ENCODE data around the gene MYRF.

The MYRF gene

DNA sequence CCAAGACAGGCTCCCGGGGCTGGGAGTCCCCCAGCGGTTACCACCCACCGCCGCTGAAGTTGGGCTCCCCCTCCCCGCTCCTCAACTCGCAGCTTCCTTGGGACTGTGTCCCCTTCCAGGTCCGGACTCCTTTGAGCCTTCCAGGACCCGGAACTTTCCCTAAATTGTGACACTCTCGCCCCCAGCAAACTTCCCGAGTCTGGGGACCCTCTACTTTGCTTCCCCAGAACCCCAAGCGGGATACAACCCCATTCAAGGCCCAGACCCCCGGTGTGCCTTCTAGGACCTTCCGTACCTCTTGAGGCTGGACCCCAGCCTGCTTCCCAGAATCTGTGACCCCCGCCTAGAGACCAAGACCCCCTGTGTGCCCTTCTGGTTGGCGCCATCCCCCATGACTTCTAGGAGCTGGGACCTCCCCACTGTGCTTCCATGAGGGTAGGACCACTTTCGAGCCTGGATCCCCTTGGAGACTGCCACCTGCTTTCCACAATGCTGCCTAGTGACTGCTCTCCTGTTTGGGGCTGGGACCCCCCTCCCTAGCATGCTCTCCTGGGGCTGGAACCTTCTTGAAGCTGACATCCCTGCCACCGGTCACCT lies 587 bp downstream of the MYRF start:
- H3K27ac ChIP-seq: no peak overlapping the region
- DNase-seq (ENCODE audit: low spot score): no peak
- ChIA-PET POLR2A (ENCODE audit: low non-redundant PET) (no interaction called here), CTCF (interaction anchor here (0.7 to 1.0 kb wide), 4 partner anchors 12 to 58 kb away, joined by 3 to 4 read pairs (median 3); no protein-coding TSS in a partner anchor)
- TF ChIP-seq, protein P1, sequence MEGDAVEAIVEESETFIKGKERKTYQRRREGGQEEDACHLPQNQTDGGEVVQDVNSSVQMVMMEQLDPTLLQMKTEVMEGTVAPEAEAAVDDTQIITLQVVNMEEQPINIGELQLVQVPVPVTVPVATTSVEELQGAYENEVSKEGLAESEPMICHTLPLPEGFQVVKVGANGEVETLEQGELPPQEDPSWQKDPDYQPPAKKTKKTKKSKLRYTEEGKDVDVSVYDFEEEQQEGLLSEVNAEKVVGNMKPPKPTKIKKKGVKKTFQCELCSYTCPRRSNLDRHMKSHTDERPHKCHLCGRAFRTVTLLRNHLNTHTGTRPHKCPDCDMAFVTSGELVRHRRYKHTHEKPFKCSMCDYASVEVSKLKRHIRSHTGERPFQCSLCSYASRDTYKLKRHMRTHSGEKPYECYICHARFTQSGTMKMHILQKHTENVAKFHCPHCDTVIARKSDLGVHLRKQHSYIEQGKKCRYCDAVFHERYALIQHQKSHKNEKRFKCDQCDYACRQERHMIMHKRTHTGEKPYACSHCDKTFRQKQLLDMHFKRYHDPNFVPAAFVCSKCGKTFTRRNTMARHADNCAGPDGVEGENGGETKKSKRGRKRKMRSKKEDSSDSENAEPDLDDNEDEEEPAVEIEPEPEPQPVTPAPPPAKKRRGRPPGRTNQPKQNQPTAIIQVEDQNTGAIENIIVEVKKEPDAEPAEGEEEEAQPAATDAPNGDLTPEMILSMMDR (conservative IDR thresholded peaks at IDR 0.05; ENCODE audit: low read depth): no peak

DNA sequence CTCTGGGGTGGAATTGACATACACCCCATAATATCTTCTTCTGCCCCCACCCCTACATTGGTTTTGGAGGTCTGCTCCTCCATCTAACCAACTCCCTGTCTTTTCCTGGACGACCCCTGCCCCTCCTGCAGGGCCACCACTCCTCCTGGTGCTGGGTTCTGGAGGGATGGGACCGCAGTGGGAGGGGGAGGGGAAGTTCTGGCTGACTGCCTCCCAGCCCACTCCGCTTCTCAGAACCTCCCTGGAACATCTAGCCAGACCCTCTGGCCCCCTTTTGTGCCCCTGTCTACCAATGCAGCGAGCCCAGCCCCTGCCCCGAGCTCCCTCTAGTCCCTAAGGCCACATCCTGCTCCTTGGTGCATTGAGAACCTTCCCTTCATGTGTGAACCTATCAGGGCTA lies 1.2 kb downstream of the MYRF start:
- POLR2A ChIA-PET (ENCODE audit: low non-redundant PET): no interaction called here
- TF ChIP-seq, protein P1 (conservative IDR thresholded peaks at IDR 0.05; ENCODE audit: low read depth): no peak
- H3K27ac ChIP-seq: no peak overlapping the region
- CTCF ChIA-PET: interaction anchor here (0.6 to 1.0 kb wide), 6 partner anchors 15 to 353 kb away, joined by 3 to 4 read pairs (median 4); no protein-coding TSS in a partner anchor
- DNase-seq (ENCODE audit: low spot score): no peak

DNA sequence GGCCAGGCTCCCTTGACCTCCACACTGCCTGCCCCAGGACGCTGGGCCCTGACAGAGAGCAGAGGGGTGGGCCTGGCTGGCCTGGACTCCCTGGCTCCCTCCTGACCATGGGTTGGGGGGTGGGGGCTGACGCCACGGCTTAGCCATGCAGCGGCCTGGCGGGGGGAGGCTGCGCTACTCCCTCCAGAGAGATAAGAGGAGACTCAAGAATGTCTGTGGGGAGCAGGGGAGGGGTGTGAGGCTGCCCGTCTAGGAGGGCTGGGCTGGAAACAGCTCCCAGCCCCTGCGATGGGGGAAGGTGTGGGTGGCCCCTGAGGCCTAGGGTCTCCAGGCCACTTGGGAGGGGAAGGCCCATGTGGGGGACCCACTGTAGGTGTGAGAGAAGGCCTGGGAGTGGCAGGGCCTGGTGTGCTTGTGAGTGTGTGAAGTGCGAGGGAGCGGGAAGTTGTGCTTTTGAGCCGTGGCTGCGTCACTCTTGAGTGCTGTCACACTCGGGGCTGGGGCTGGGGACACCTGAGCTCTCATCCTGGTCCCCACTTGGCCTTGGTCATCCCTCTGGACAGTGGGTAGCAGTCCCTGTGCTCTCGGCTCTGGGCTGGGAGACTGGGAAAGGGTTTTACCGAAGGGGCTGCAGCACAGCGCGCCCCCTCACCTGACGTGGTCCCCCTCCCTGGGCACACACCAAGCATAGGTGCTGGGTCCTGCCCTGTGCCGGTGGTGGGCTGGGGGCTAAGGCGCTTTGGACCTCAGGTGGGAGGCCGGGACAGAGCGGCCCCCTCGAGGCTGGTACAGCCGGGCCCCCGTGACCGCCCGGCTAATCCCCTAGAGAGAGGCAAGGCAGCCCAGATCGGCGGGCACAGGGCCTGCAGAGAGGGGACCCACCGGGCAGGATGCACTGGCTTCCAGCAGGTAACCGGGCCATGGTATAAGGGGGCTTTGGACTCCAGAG lies 2.4 kb downstream of the MYRF start:
- no peak for DNase-seq (ENCODE audit: low spot score)
- CTCF ChIA-PET: interaction anchor here (0.5 to 0.9 kb wide), 5 partner anchors 17 to 331 kb away, joined by 3 to 5 read pairs (median 3); no protein-coding TSS in a partner anchor
- no peak overlapping the region for H3K27ac ChIP-seq
- POLR2A ChIA-PET (ENCODE audit: low non-redundant PET): no interaction called here
- TF ChIP-seq, protein P1 (conservative IDR thresholded peaks at IDR 0.05; ENCODE audit: low read depth): no peak

DNA sequence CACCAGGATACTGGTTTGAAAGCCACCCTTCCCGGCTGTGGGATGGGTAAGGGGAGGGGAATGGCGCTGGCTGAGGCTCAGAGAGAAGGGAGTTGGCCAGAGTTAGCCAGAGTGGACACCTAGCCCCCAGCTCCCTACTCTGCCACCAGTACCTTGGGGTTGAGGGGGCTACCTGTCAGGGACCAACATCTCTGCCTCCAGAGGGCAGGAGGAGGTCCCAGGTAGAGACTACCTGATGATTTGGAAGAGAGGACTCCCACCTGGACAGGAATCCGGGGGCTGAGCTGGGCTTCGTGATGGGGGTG lies 3.7 kb downstream of the MYRF start:
- TF ChIP-seq, protein P1 (conservative IDR thresholded peaks at IDR 0.05; ENCODE audit: low read depth): no peak
- ChIA-PET CTCF (interaction anchor here (0.7 to 0.9 kb wide), 2 partner anchors 213 to 326 kb away, joined by 3 to 5 read pairs; no protein-coding TSS in a partner anchor), POLR2A (ENCODE audit: low non-redundant PET) (no interaction called here)
- DNase-seq (ENCODE audit: low spot score): no peak
- no peak overlapping the region for H3K27ac ChIP-seq

DNA sequence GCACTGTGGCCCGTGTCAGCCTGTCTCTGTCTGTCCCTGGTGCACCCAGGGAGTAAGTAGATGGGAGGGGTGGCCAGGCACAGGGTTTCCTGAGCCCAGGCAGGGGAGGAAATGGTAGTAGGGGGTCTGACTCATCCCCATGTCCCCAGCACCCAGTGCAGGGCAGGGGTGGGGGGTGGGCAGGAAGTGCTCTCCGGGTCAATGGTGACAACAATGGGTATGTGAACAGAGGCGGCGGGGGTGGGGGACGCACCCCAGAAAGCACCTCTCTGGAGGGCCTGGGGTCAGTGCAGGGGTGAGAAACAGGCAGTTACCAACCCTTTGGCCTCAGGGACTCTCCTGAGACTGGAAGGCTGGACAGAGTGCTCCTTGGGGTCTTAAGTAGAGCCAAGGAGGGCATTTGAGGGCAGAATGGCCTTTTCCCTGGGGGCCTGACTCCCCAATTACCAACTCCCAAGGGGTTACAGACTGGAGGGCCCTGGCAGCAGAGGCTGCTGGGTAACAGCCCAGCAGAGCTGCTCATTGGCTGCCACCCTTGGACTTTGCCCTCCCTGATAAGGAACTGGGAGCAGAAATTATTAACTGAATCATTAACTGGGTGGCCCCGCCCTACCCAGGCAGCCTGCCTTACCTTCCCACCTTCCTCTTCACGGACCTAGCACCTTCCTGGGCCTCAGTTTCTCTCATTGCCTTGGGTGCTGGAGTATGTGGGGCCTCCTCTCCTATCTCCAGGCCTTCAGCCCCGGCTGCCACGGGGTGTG lies 4.2 kb downstream of the MYRF start:
- POLR2A ChIA-PET (ENCODE audit: low non-redundant PET): no interaction called here
- TF ChIP-seq, protein P1 (conservative IDR thresholded peaks at IDR 0.05; ENCODE audit: low read depth): no peak
- CTCF ChIA-PET: interaction anchor here (0.6 to 1.3 kb wide), 4 partner anchors 9 to 309 kb away, joined by 3 to 7 read pairs (median 4); no protein-coding TSS in a partner anchor
- no peak for DNase-seq (ENCODE audit: low spot score)
- H3K27ac ChIP-seq: no peak overlapping the region

Data from RWPE1 (cell line).